Choroid plexus epithelial cell (primary cell): ENCODE data around the gene CPEB1.

ENCODE experiments used
- DNase-seq: peaks from one replicate; pipeline ENCODE4 v3.0.0-alpha.2; 2010; ENCODE audit warnings: low read depth
- H3K4me3 ChIP-seq: 2 replicates; pipeline ENCODE4 v1.5.1; 2011; ENCODE audit warnings: low read depth, mild to moderate bottlenecking, control low read depth, low read length, moderate library complexity
- CTCF ChIP-seq: conservative IDR thresholded peaks from 2 replicates; pipeline ENCODE4 v1.5.1; 2011; ENCODE audit warnings: low read depth, mild to moderate bottlenecking, control low read depth, inconsistent platforms, low read length, moderate library complexity

Gene CPEB1

DNA sequence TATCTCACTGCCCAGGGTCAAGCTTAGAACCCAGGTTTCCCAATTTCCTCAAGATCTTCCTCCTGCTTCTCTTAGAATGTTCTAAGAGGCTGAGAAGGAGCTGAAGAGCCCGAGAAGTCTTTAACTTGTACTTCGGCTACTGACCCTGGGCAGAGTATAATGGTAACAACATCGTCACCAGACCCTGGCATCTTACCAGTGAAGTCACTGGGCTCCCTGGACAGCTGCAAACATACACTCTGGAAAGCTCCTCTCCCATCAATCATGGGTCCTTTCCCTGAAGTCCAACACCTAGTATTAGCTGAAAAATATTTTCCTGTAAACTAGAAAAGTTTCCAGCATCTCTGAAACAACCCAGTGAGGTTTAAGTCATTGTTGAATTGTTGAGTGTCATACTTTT, 22.7 kb downstream of the CPEB1 start:
- no peak overlapping the region for H3K4me3 ChIP-seq
- no peak for DNase-seq
- no peak for TF ChIP-seq CTCF

DNA sequence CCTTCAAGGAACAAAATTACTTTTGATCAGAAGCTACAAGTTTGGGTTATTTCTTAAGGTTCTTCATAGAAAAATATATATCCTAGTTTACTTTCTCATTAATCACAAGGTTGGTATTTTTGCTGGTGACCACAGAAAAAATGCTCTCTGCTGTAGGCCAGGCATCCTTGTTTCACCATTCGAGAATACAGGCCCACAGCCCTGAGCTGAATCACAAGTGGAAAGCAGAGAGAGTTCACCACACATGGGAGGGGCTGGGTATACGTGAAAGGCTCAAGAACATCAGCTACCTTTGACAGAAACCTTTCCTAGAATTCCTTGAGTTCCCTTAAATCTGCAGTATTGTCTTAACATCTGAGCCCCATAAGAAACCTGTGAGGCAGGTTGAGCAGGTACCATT, 23.2 kb downstream of the CPEB1 start:
- no peak for DNase-seq
- TF ChIP-seq CTCF = no peak
- no peak overlapping the region for H3K4me3 ChIP-seq

DNA sequence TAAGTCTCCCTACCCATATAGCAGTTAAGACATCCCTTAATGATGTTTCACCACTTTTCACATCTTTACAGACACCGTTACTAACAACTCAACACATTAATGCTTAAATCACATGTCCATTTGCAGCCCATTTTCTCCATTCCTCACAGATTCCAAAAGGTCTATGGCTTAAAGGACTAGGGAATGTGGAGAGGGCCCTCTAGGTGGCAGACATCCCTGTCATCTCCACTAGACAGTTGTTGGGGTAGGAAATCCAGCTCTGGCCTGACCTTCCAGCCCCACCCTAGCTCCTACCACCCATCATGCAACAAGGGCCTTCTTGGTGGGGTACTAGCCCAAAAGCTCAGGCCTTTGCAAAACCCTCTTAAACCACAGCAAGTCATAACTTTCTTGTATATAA, 25.2 kb downstream of the CPEB1 start:
- peak; percentile 23 for TF ChIP-seq CTCF
- H3K4me3 ChIP-seq = no peak overlapping the region
- DNase-seq = no peak

DNA sequence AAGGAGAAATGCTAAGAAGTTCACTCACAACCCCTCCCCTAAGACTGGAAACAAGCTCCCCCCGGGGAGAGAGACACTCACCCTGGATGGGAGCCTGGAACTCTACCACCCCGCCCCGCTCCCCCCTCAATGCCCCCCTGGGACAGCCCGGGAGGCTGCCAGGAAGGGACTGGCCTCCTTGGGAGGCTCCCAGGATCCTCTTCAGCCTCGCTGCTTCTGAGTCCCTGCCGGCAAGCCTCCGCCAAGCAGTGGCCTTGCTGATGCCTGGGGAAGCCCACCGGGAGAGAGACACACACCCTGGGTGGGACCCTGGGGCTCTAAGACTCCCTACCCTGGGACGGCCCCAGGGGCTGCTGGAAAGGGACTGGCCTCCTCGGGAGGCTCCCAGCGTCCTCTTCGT, 33.4 kb downstream of the CPEB1 start:
- DNase-seq = no peak
- no peak for TF ChIP-seq CTCF
- no peak overlapping the region for H3K4me3 ChIP-seq

DNA sequence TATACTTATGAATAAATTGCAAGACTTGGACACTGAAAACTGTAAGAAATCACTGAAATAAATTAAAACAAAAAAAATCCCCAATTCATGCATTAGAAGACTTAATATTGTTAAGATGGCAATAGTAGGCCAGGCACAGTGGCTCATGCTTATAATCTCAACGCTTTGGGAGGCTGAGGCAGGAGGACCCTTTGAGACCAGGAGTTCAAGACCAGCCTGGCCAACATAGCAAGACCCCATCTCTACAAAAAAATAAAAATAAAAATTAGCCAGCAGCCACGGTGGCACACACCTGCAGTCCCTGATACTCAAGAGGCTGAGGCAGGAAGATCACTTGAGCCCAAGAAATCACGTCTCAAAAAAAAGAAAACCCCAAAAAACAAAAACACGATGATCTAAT, 35.8 kb downstream of the CPEB1 start:
- H3K4me3 ChIP-seq = no peak overlapping the region
- no peak for DNase-seq
- no peak for TF ChIP-seq CTCF

- no peak for DNase-seq
- TF ChIP-seq CTCF = no peak
- no peak overlapping the region for H3K4me3 ChIP-seq
Measured at GRCh38 chr15:82602195-82602594, 45.0 kb downstream of the CPEB1 start.

- TF ChIP-seq CTCF = no peak
- H3K4me3 ChIP-seq = no peak overlapping the region
- no peak for DNase-seq
Measured at GRCh38 chr15:82599862-82600261, 47.3 kb downstream of the CPEB1 start.
